GM13976 (cell line): ENCODE measurements around the gene TRIM37.

Experiments used
- DNase-seq: peaks from one replicate; pipeline ENCODE4 v3.0.0; 2012; ENCODE audit warnings: low spot score
- CTCF ChIP-seq: IDR thresholded peaks from 2 replicates; pipeline ENCODE4 v1.5.1; 2012; ENCODE audit warnings: borderline replicate concordance, mild to moderate bottlenecking; ENCODE audit not compliant: insufficient read depth; ENCODE audit errors: extremely low read depth, missing control alignments, control extremely low read depth
- in situ Hi-C: fragments of 300-500 bp; cut with MboI; formaldehyde crosslinking; loops from one replicate; pipeline ENCODE4 v1.12.0; 2022; ENCODE audit warnings: low sequenced_read_pairs, mixed read lengths, inconsistent platforms; ENCODE audit not compliant: unreplicated experiment

Gene TRIM37

DNA sequence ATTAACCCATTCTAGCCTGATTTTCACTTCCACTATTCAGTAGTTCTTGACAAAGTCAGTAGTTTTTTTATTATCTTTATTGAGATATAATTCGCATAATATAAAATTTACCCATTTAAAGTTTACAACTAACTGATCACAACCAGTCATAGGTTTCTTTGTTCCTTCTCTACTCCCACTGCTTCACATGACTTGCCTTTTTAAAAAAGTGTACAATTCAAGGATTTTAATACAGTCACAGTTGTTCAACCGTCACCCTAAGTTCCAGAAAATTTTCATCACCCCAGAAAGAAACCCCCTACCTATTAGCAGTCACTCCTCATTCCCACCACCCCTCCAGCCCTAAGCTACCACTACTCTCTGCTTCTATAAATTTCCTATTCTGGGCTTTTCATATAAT lies 162.5 kb downstream of the TRIM37 start:
- DNase-seq: no peak
- no peak for TF ChIP-seq CTCF
- in situ Hi-C loops: no loop called here

- no peak for TF ChIP-seq CTCF
- in situ Hi-C loops: no loop called here
- DNase-seq: no peak
These were observed 170.4 kb downstream of the TRIM37 start for GRCh38 chr17:58936295-58936694.

DNA sequence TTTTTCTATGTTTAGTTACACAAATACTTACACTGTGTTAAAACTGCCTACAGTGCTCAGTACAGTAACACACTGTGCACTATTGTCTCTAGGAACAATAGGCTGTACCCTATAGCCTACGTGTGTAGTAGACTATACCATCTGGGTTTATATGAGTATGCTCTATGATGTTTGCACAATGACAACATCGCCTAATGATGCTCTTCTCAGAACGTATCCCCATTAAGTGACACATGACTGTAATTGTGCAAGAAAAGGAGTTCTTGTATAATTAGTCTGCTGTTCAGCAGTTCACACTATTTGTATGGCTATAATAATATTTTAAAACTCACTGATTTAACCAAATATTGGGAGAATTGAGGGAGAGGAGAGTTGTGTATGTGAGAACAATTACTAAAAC lies 173.7 kb downstream of the TRIM37 start:
- no peak for TF ChIP-seq CTCF
- in situ Hi-C loops: no loop called here
- DNase-seq: no peak
